SK-N-MC (cell line): ENCODE data around the gene FBXO41.

Experiments used
- DNase-seq: peaks from one replicate; pipeline ENCODE4 v3.0.0-alpha.2; 2011; ENCODE audit warnings: low read depth, low spot score
- H3K27ac ChIP-seq: fragments of 200-600 bp; sonication (generic); 2 replicates; pipeline ENCODE4 v1.5.1; 2016; ENCODE audit warnings: mixed run types
- H3K36me3 ChIP-seq: fragments of 200-600 bp; sonication (generic); 2 replicates; pipeline ENCODE4 v1.6.1; 2017; ENCODE audit warnings: antibody characterized with exemption, low read length, mixed read lengths; ENCODE audit not compliant: insufficient read depth
- H3K4me3 ChIP-seq: fragments of 200-600 bp; sonication (generic); 2 replicates; pipeline ENCODE4 v1.5.1; 2016
- H3K9ac ChIP-seq: fragments of 200-600 bp; sonication (generic); 2 replicates; pipeline ENCODE4 v1.8.0; 2017; ENCODE audit warnings: mixed run types, mixed read lengths; ENCODE audit not compliant: insufficient read length
- H3K9me3 ChIP-seq: fragments of 200-600 bp; sonication (generic); 2 replicates; pipeline ENCODE4 v1.6.1; 2017; ENCODE audit warnings: low read depth, mild to moderate bottlenecking, antibody characterized with exemption, low read length, moderate library complexity, mixed read lengths
- EZH2 ChIP-seq: fragments of 200-600 bp; sonication (generic); IDR thresholded peaks from one replicate; pipeline ENCODE4 v1.6.1; 2017; ENCODE audit warnings: antibody characterized with exemption
- FOXP2 ChIP-seq: optimal IDR thresholded peaks from 2 replicates; pipeline ENCODE3; 2011; ENCODE audit warnings: mild to moderate bottlenecking, moderate library complexity; ENCODE audit not compliant: insufficient read depth; ENCODE audit errors: extremely low read length, control extremely low read depth
- POLR2AphosphoS5 ChIP-seq: IDR thresholded peaks from 2 replicates; pipeline ENCODE4 v1.6.1; 2012; ENCODE audit warnings: mild to moderate bottlenecking, low read depth, low read length, borderline replicate concordance

The FBXO41 gene

DNA sequence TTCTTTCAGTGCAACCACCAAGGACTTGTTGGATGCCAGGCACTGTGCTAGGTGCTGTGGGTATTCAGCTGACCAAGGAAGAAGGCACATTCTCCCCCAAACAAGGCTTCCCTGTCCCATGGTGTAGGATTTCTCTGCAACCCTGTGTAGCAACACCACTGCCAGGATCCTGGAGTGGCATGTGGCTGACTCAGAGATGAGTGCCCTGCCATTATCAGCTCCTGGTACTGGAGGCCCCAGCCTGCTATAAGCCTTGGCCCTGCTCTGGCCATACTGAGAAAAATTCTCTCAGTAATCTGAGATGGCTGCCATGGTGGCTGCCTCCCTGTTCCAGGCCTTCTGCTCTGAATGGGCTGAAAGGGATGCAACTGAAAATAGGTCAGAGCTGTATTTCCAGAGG is 66.0 kb downstream of the FBXO41 start:
- no peak overlapping the region for H3K9ac ChIP-seq
- DNase-seq = no peak
- no peak overlapping the region for H3K4me3 ChIP-seq
- H3K36me3 ChIP-seq = peaks cover 29% of the 10 kb centered on the region; the same call in 1 of the 2 replicates
- H3K9me3 ChIP-seq = no peaks in the 10 kb centered on the region
- H3K27ac ChIP-seq = no peak overlapping the region
- TF ChIP-seq POLR2AphosphoS5 (no peak), EZH2 (no peak), FOXP2 (no peak)

GRCh38 chr2:73217826-73218225 is 66.5 kb downstream of the FBXO41 start:
- Histone ChIP-seq H3K9me3 (no peaks in the 10 kb centered on the region), H3K27ac (no peak overlapping the region), H3K9ac (no peak overlapping the region), H3K36me3 (peaks cover 24% of the 10 kb centered on the region; the same call in 1 of the 2 replicates), H3K4me3 (no peak overlapping the region)
- no peak for TF ChIP-seq POLR2AphosphoS5
- TF ChIP-seq EZH2 = no peak
- TF ChIP-seq FOXP2 = no peak
- DNase-seq = no peak

- peaks cover 20% of the 10 kb centered on the region; the same call in 1 of the 2 replicates for H3K36me3 ChIP-seq
- no peak for TF ChIP-seq FOXP2
- TF ChIP-seq POLR2AphosphoS5 = no peak
- no peak for TF ChIP-seq EZH2
- DNase-seq = no peak
- H3K9me3 ChIP-seq = no peaks in the 10 kb centered on the region
- H3K4me3 ChIP-seq = no peak overlapping the region
- no peak overlapping the region for H3K9ac ChIP-seq
- H3K27ac ChIP-seq = no peak overlapping the region
Observed at GRCh38 chr2:73217160-73217559, 67.1 kb downstream of the FBXO41 start.

DNA sequence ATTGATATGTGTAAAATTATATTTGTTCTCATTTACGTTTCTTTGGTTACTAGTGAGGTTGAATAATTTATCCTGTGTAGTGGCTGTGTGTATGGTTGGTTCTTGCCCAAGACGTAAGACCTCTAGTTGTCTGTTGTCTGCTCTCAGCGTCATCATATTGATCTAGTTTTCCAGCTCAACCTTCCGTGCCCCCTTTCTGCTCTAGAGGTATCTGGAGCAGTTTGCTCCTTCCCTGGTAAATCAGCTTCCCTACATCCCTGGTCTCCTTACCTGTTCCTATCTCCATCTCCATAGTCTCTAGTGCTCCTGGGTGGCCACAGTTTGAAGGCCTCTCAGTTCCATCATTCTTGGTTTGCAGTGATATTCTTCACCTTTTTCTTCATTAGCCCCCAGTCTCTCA is 69.0 kb downstream of the FBXO41 start:
- no peaks in the 10 kb centered on the region for H3K9me3 ChIP-seq
- TF ChIP-seq EZH2 (no peak), FOXP2 (no peak), POLR2AphosphoS5 (no peak)
- DNase-seq = no peak
- 0 out of 2 replicates have a peak overlapping the region, but pooled peaks have one; percentile 78 for H3K27ac ChIP-seq
- H3K36me3 ChIP-seq = peaks cover 5% of the 10 kb centered on the region; the same call in 1 of the 2 replicates
- peak overlapping the region; percentile 85 for H3K4me3 ChIP-seq
- peak overlapping the region; percentile 83 for H3K9ac ChIP-seq

DNA sequence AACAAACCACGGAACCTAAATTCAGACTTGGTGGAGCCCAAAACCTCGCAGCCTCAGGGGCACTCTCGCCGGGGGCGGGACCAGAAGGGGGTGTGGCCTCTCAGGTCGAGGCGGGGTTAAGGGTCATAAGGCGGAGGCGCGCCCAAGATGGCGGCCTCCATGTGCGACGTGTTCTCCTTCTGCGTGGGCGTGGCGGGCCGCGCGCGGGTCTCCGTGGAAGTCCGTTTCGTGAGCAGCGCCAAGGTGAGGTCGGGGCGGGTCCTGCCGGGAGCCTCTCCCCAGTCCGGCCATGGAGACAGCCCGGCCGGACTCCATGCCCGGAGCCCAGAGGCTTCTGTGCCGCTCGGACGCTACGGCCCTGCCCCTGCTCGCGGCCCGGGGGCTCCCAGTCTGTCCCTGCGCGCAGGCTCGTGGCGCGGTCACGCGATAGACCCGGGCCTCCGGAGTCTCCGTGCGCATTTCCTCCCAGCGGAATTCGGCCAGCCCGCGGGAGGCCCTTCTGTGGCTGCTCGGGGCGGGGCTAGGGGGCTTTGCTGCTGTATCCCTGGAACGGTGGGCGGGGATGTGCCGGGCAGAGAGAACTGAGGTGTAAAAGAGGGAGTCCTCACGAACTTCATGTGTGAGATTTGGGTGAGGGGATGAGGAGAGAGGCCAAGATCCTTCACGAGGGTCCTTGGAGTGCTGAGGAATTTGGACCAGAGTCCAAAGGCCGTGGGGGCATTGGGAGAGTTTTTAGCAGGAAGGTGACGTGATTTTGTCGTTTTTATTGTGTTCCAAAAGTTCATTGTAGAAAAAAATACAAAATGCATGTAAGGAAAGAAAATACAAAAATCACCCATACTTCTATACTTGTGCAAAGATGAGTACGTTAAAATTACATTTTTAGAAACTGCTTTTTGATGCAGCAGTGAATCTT is 69.9 kb downstream of the FBXO41 start, which contains the start of gene SMYD5:
SMYD5 (plus strand) TSS at position 126 of the 916 bp plus-strand sequence; CDS start at position 148, 22 bp downstream.
- Histone ChIP-seq H3K9ac (peak within 1 kb of the TSS; percentile 83), H3K9me3 (no peaks in the 10 kb centered on the region), H3K4me3 (peak within 1 kb of the TSS; percentile 85), H3K27ac (peak within 1 kb of the TSS; percentile 78), H3K36me3 (no peaks in the 10 kb centered on the region; the same call in 1 of the 2 replicates)
- peak; percentile 55 for DNase-seq
- no peak for TF ChIP-seq FOXP2
- peak; percentile 80 for TF ChIP-seq POLR2AphosphoS5
- TF ChIP-seq EZH2 = no peak

- Histone ChIP-seq H3K36me3 (no peaks in the 10 kb centered on the region), H3K9me3 (no peaks in the 10 kb centered on the region), H3K4me3 (no peak overlapping the region), H3K9ac (no peak overlapping the region), H3K27ac (peak overlapping the region; percentile 78; the same call in 1 of the 2 replicates)
- no peak for DNase-seq
- TF ChIP-seq POLR2AphosphoS5 = no peak
- no peak for TF ChIP-seq FOXP2
- no peak for TF ChIP-seq EZH2
Observed at GRCh38 chr2:73212448-73213176, 71.7 kb downstream of the FBXO41 start.

DNA sequence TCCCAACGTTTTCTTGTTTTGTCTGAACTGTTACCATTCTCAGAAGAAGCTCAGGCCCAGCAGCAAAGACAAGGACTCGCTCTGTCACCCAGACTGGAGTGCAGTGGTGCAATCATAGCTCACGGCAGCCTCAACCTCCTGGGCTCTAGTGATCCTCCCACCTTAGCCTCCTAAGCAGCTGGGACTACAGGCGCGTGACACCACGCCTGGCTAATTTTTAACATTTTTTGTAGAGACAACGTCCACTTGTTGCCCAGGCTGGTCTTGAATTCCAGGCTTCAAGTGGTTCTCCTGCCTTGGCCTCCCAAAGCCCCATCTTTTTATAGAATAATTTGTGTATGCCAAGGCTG is 72.2 kb downstream of the FBXO41 start:
- TF ChIP-seq POLR2AphosphoS5 (no peak), FOXP2 (no peak), EZH2 (no peak)
- no peaks in the 10 kb centered on the region for H3K36me3 ChIP-seq
- no peak for DNase-seq
- H3K4me3 ChIP-seq = no peak overlapping the region
- H3K9me3 ChIP-seq = no peaks in the 10 kb centered on the region
- no peak overlapping the region for H3K27ac ChIP-seq
- H3K9ac ChIP-seq = no peak overlapping the region

- no peak overlapping the region for H3K4me3 ChIP-seq
- no peaks in the 10 kb centered on the region for H3K9me3 ChIP-seq
- DNase-seq = no peak
- H3K36me3 ChIP-seq = no peaks in the 10 kb centered on the region
- H3K9ac ChIP-seq = no peak overlapping the region
- TF ChIP-seq FOXP2 = no peak
- no peak for TF ChIP-seq EZH2
- no peak for TF ChIP-seq POLR2AphosphoS5
- no peak overlapping the region for H3K27ac ChIP-seq
Observed at GRCh38 chr2:73210696-73211095, 73.6 kb downstream of the FBXO41 start.
